Measurements from ENCODE around the gene CSF3. TPM values are rescaled to one million over a fixed set of nuclear protein-coding genes. Genes with fewer than 3 reads are reported as not detected.

CSF3 gene, protein sequence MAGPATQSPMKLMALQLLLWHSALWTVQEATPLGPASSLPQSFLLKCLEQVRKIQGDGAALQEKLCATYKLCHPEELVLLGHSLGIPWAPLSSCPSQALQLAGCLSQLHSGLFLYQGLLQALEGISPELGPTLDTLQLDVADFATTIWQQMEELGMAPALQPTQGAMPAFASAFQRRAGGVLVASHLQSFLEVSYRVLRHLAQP
- under 1 TPM in 1 of 6 experiments, not detected in 5; 0.31 TPM for total RNA-seq
- long read RNA-seq, result 0 reads

DNA sequence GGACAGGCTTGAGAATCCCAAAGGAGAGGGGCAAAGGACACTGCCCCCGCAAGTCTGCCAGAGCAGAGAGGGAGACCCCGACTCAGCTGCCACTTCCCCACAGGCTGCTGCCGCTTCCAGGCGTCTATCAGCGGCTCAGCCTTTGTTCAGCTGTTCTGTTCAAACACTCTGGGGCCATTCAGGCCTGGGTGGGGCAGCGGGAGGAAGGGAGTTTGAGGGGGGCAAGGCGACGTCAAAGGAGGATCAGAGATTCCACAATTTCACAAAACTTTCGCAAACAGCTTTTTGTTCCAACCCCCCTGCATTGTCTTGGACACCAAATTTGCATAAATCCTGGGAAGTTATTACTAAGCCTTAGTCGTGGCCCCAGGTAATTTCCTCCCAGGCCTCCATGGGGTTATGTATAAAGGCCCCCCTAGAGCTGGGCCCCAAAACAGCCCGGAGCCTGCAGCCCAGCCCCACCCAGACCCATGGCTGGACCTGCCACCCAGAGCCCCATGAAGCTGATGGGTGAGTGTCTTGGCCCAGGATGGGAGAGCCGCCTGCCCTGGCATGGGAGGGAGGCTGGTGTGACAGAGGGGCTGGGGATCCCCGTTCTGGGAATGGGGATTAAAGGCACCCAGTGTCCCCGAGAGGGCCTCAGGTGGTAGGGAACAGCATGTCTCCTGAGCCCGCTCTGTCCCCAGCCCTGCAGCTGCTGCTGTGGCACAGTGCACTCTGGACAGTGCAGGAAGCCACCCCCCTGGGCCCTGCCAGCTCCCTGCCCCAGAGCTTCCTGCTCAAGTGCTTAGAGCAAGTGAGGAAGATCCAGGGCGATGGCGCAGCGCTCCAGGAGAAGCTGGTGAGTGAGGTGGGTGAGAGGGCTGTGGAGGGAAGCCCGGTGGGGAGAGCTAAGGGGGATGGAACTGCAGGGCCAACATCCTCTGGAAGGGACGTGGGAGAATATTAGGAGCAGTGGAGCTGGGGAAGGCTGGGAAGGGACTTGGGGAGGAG lies at the start of gene CSF3:
Gene CSF3, plus strand, starts transcription at position 436 of the 993 bp plus-strand sequence. Its CDS starts 35 bp downstream, at position 471.
- WGBS (ENCODE audit: insufficient coverage, low coverage, low lambda C conversion rate, missing lambda C conversion rate), result 57% methylated on average over 12 of the region's 20 CpGs
- intact Hi-C loops (cut with DNase I), result loop anchor here (10.0 kb wide), 4 partner anchors 60 to 180 kb away; partner anchors contain the start of gene RAPGEFL1 (in 1 of the 2)
- ATAC-seq (no peak), DNase-seq (no peak)
- no peak within 1 kb of the TSS for H3K4me3 ChIP-seq
- H3K27ac ChIP-seq, result no peak within 1 kb of the TSS
- H3K27me3 ChIP-seq, result no peaks in the 10 kb centered on the region
- TF ChIP-seq POLR2A (IDR thresholded peaks at IDR 0.05), result no peak
- TF ChIP-seq, protein P1, sequence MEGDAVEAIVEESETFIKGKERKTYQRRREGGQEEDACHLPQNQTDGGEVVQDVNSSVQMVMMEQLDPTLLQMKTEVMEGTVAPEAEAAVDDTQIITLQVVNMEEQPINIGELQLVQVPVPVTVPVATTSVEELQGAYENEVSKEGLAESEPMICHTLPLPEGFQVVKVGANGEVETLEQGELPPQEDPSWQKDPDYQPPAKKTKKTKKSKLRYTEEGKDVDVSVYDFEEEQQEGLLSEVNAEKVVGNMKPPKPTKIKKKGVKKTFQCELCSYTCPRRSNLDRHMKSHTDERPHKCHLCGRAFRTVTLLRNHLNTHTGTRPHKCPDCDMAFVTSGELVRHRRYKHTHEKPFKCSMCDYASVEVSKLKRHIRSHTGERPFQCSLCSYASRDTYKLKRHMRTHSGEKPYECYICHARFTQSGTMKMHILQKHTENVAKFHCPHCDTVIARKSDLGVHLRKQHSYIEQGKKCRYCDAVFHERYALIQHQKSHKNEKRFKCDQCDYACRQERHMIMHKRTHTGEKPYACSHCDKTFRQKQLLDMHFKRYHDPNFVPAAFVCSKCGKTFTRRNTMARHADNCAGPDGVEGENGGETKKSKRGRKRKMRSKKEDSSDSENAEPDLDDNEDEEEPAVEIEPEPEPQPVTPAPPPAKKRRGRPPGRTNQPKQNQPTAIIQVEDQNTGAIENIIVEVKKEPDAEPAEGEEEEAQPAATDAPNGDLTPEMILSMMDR (IDR thresholded peaks at IDR 0.05), result no peak
- no peaks in the 10 kb centered on the region for H3K9me3 ChIP-seq
- H3K36me3 ChIP-seq, result peaks cover 0 to 8% (median under 1%) of the 10 kb centered on the region in 4 donors
- no peaks in the 10 kb centered on the region for H3K4me1 ChIP-seq

DNA sequence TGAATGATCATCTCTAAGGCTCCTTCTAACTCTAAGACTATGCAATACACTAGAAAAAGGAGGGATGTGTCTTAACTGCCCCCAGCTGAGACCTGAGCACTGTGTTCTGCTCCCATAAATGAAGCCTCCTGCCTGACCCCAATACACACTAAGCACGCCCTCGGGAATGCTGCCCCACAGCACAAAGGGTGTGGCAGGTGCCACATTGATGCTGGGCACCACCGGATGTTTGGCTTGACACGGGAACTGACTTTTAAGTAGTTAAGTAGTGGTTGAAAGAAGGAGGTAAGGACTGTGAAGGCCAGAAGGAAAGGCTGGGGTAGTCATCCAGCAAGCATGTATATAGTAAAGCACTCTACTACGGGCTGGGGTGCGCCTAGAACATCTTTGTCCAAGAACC lies 48.5 kb upstream of the CSF3 start:
- H3K36me3 ChIP-seq, result no peaks in the 10 kb centered on the region
- H3K4me1 ChIP-seq, result no peaks in the 10 kb centered on the region
- TF ChIP-seq, protein P1 (IDR thresholded peaks at IDR 0.05), result no peak
- TF ChIP-seq POLR2A (IDR thresholded peaks at IDR 0.05), result no peak
- ATAC-seq, result no peak
- 74% methylated on average over 4 of the region's 6 CpGs for WGBS (ENCODE audit: insufficient coverage, low coverage, low lambda C conversion rate, missing lambda C conversion rate)
- H3K9me3 ChIP-seq, result no peaks in the 10 kb centered on the region
- no peak for DNase-seq
- intact Hi-C loops (cut with DNase I), result loop anchor here in 1 of 2 donors (10.0 kb wide), 1 partner anchor 92 kb away; no protein-coding TSS in a partner anchor
- no peak overlapping the region for H3K4me3 ChIP-seq
- no peaks in the 10 kb centered on the region for H3K27me3 ChIP-seq
- no peak overlapping the region for H3K27ac ChIP-seq

DNA sequence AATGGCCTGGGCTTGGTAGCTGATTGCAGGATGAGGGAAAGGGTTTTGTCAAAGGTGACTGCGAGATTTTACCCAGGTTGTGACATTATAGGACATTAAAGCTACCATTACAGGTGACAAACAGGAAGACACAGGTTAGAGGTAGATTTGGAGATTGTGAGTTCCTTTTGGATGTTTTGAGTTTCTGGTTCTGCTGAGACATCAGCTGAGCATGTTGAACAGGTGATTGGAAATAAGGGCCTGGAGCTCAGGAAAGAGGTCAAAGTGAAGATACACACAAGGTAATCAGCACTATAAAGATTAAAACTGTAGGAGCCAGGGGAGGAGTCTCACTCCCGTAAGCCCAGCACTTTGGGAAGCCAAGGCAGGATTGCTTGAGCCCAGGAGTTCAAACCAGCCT lies 46.5 kb upstream of the CSF3 start:
- 88% methylated on average over 2 of the region's 2 CpGs for WGBS (ENCODE audit: insufficient coverage, low coverage, low lambda C conversion rate, missing lambda C conversion rate)
- Histone ChIP-seq H3K27ac (no peak overlapping the region), H3K4me1 (no peaks in the 10 kb centered on the region), H3K4me3 (no peak overlapping the region), H3K27me3 (no peaks in the 10 kb centered on the region), H3K9me3 (no peaks in the 10 kb centered on the region), H3K36me3 (no peaks in the 10 kb centered on the region)
- DNase-seq (no peak), ATAC-seq (no peak)
- intact Hi-C loops (cut with DNase I), result loop anchor here in 1 of 2 donors (10.0 kb wide), 1 partner anchor 94 kb away; no protein-coding TSS in a partner anchor
- TF ChIP-seq, protein P1 (IDR thresholded peaks at IDR 0.05), result no peak
- no peak for TF ChIP-seq POLR2A (IDR thresholded peaks at IDR 0.05)

DNA sequence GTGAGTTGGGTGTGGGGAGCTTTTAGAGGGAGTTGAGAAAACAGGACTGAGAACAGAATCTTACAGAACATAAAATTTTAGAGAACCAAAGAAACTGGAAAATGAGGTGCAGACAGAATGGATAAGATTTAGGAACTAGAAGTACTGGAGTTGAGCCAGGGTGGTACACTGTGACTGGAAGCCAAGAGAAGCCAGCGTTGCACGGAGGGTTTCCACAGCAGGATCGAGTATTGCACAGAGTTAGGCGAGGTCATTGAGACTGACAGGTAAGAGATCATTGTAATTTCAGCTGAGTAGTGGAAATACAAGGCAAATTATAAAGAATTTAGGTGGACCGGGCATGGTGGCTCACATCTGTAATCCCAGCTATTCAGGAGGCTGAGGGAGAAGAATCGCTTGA lies 45.9 kb upstream of the CSF3 start:
- intact Hi-C loops (cut with DNase I), result loop anchor here in 1 of 2 donors (10.0 kb wide), 1 partner anchor 95 kb away; no protein-coding TSS in a partner anchor
- H3K36me3 ChIP-seq, result no peaks in the 10 kb centered on the region
- 71% methylated on average over 4 of the region's 6 CpGs for WGBS (ENCODE audit: insufficient coverage, low coverage, low lambda C conversion rate, missing lambda C conversion rate)
- ATAC-seq (peak in 1 of 4 donors; percentile 28), DNase-seq (no peak)
- no peaks in the 10 kb centered on the region for H3K9me3 ChIP-seq
- H3K27me3 ChIP-seq, result no peaks in the 10 kb centered on the region
- no peak overlapping the region for H3K4me3 ChIP-seq
- TF ChIP-seq, protein P1 (IDR thresholded peaks at IDR 0.05), result no peak
- TF ChIP-seq POLR2A (IDR thresholded peaks at IDR 0.05), result no peak
- no peaks in the 10 kb centered on the region for H3K4me1 ChIP-seq
- no peak overlapping the region for H3K27ac ChIP-seq
